ENCODE data around the gene PXT1. TPM values are rescaled to one million over a fixed set of nuclear protein-coding genes. Genes with fewer than 3 reads are reported as not detected.

The PXT1 gene
- total RNA-seq, 2 experiments from 2014 or later, result 0.25 TPM; not detected in 1

- TF ChIP-seq CTCF (conservative IDR thresholded peaks at IDR 0.05; ENCODE audit: low read length), result no peak
- H4K20me1 ChIP-seq (ENCODE audit: insufficient read depth, low read length), result no peaks in the 10 kb centered on the region
- H3K79me2 ChIP-seq (ENCODE audit: insufficient read depth, low read depth, low read length), result no peaks in the 10 kb centered on the region
- H3K4me1 ChIP-seq (ENCODE audit: insufficient read depth, low read length, poor library complexity, severe bottlenecking), result no peaks in the 10 kb centered on the region
- no peaks in the 10 kb centered on the region for H3K36me3 ChIP-seq (ENCODE audit: insufficient read depth, low read length)
- H3K4me3 ChIP-seq (ENCODE audit: low read depth, low read length, poor library complexity, severe bottlenecking), result no peak overlapping the region
- H3K4me2 ChIP-seq (ENCODE audit: low read length), result no peak overlapping the region
- no peak overlapping the region for H2AFZ ChIP-seq (ENCODE audit: low read length)
- intact Hi-C loops (cut with micrococcal nuclease; ENCODE audit: unreplicated experiment), result no loop called here
- ChIA-PET POLR2A (no interaction called here), CTCF (ENCODE audit: unreplicated experiment) (no interaction called here)
- no peak for DNase-seq (ENCODE audit: low spot score)
- H3K9me2 ChIP-seq (ENCODE audit: insufficient read depth, low read length), result no peaks in the 10 kb centered on the region
- 0 out of 2 replicates have a peak, but pooled peaks cover 4% of the 10 kb centered on the region for H3K9me3 ChIP-seq (ENCODE audit: low read length)
- BruUV-seq (replicated peaks), result no TSS peak
- no peak overlapping the region for H3K27ac ChIP-seq (ENCODE audit: low read depth, low read length, poor library complexity, severe bottlenecking)
Measured at GRCh38 chr6:36352477-36353157, 90.0 kb downstream of the PXT1 start.

- no peak overlapping the region for H3K4me2 ChIP-seq (ENCODE audit: low read length)
- ChIA-PET POLR2A (interaction anchor here (0.6 to 0.7 kb wide), 2 partner anchors 737 to 794 kb away, joined by 3 read pairs; no protein-coding TSS in a partner anchor), CTCF (ENCODE audit: unreplicated experiment) (no interaction called here)
- no TSS peak for BruUV-seq (replicated peaks)
- H4K20me1 ChIP-seq (ENCODE audit: insufficient read depth, low read length), result no peaks in the 10 kb centered on the region
- DNase-seq (ENCODE audit: low spot score), result no peak
- no peak overlapping the region for H3K27ac ChIP-seq (ENCODE audit: low read depth, low read length, poor library complexity, severe bottlenecking)
- H3K9me3 ChIP-seq (ENCODE audit: low read length), result 0 out of 2 replicates have a peak, but pooled peaks cover 4% of the 10 kb centered on the region
- no peak overlapping the region for H2AFZ ChIP-seq (ENCODE audit: low read length)
- intact Hi-C loops (cut with micrococcal nuclease; ENCODE audit: unreplicated experiment), result no loop called here
- TF ChIP-seq EZH2phosphoT487 (IDR thresholded peaks at IDR 0.05; ENCODE audit: borderline replicate concordance, low read depth, low read length) (no peak), CTCF (conservative IDR thresholded peaks at IDR 0.05; ENCODE audit: low read length) (no peak)
- no peak overlapping the region for H3K4me3 ChIP-seq (ENCODE audit: low read depth, low read length, poor library complexity, severe bottlenecking)
- H3K4me1 ChIP-seq (ENCODE audit: insufficient read depth, low read length, poor library complexity, severe bottlenecking), result no peaks in the 10 kb centered on the region
- H3K36me3 ChIP-seq (ENCODE audit: insufficient read depth, low read length), result no peaks in the 10 kb centered on the region
- no peaks in the 10 kb centered on the region for H3K79me2 ChIP-seq (ENCODE audit: insufficient read depth, low read depth, low read length)
- H3K9me2 ChIP-seq (ENCODE audit: insufficient read depth, low read length), result no peaks in the 10 kb centered on the region
Measured at GRCh38 chr6:36350681-36351571, 91.7 kb downstream of the PXT1 start.

Data from OCI-LY7 (cell line).